Caco-2 (cell line): ENCODE data around the gene CD300C. TPM values are rescaled to one million over a fixed set of nuclear protein-coding genes. Genes with fewer than 3 reads are reported as not detected.

Source experiments
- BruUV-seq: library from RNA; stranded (reverse); fragments of 400-500 nt; replicated peaks from 2 replicates; lab custom pipeline; 2021; lab: Mats Ljungman, UMichigan
- CTCF ChIA-PET: fragments of 300-600 bp; sonication (Branson Sonifier 250); formaldehyde crosslinking; loops from one replicate; lab custom pipeline; 2022; ENCODE audit warnings: antibody characterized with exemption; lab: Charles Lee
- POLR2A ChIA-PET: fragments of 300-600 bp; sonication (Branson Sonifier 250); formaldehyde crosslinking; loops from one replicate; lab custom pipeline; 2022; ENCODE audit warnings: antibody characterized with exemption; lab: Charles Lee
- DNase-seq, 2 experiments: peaks; one replicate each; pipeline versions ENCODE4 v3.0.0 to v3.0.0-alpha.2; 2020 to 2022
- H3K27me3 ChIP-seq: replicated peaks from 2 replicates; pipeline ENCODE4 v1.6.0; 2011; ENCODE audit warnings: low read length; ENCODE audit not compliant: control insufficient read depth, insufficient read depth
- H3K36me3 ChIP-seq: 2 replicates; pipeline ENCODE4 v1.5.1; 2011; ENCODE audit warnings: low read length; ENCODE audit not compliant: control insufficient read depth, insufficient read depth
- H3K4me1 ChIP-seq: fragments of 250-450 bp; sonication (Bioruptor Pico); 2 replicates; pipeline ENCODE4 v1.5.1; 2020; ENCODE audit warnings: mild to moderate bottlenecking
- H3K4me3 ChIP-seq: 2 replicates; pipeline ENCODE4 v1.5.1; 2011; ENCODE audit warnings: low read depth, mild to moderate bottlenecking, control low read depth, low read length
- H3K9me3 ChIP-seq: fragments of 250-450 bp; sonication (Bioruptor Pico); 2 replicates; pipeline ENCODE4 v1.5.1; 2020; ENCODE audit warnings: mild to moderate bottlenecking, moderate library complexity
- H3K27ac Mint-ChIP-seq: one replicate; pipeline ENCODE4 v1.8.0; 2022; ENCODE audit warnings: mixed read lengths; ENCODE audit not compliant: unreplicated experiment
- H3K27me3 Mint-ChIP-seq: one replicate; pipeline ENCODE4 v1.8.0; 2022; ENCODE audit warnings: mixed read lengths; ENCODE audit not compliant: insufficient read depth, unreplicated experiment
- H3K36me3 Mint-ChIP-seq: one replicate; pipeline ENCODE4 v1.8.0; 2022; ENCODE audit warnings: mild to moderate bottlenecking, mixed read lengths; ENCODE audit not compliant: insufficient read depth, unreplicated experiment
- H3K4me1 Mint-ChIP-seq: one replicate; pipeline ENCODE4 v1.8.0; 2022; ENCODE audit warnings: low read depth, mixed read lengths; ENCODE audit not compliant: unreplicated experiment
- H3K4me3 Mint-ChIP-seq: one replicate; pipeline ENCODE4 v1.8.0; 2022; ENCODE audit warnings: mild to moderate bottlenecking, moderate library complexity, mixed read lengths; ENCODE audit not compliant: unreplicated experiment
- H3K9me3 Mint-ChIP-seq: one replicate; pipeline ENCODE4 v1.8.0; 2022; ENCODE audit warnings: mixed read lengths; ENCODE audit not compliant: unreplicated experiment
- CTCF ChIP-seq, 2 experiments: fragments of 200-600 bp in 1 of 2; IDR thresholded peaks; 1 replicate in 1 of 2; 2 replicates in 1 of 2; pipeline versions ENCODE4 v1.5.1 to v1.8.0; 2011 to 2022; ENCODE audit warnings: antibody characterized with exemption in 1 of 2, control low read depth in 1 of 2, inconsistent platforms in 1 of 2, low read depth in 1 of 2, low read length in 1 of 2, mild to moderate bottlenecking in 1 of 2, moderate library complexity in 1 of 2; ENCODE audit not compliant: insufficient read depth in 1 of 2, severe bottlenecking in 1 of 2, unreplicated experiment in 1 of 2
- intact Hi-C: fragments of 100-400 bp; cut with micrococcal nuclease; formaldehyde crosslinking; loops from one replicate; pipeline ENCODE4 v1.10.0; 2022; ENCODE audit not compliant: unreplicated experiment
- total RNA-seq: library from RNA; stranded (reverse); gene quantifications from 2 replicates; pipeline ENCODE4 v1.2.3, GENCODE V29; 2022

CD300C gene
- total RNA-seq, 1 experiment from 2014 or later = not detected

GRCh38 chr17:74525465-74525725 lies 20.5 kb downstream of the CD300C start:
- no peaks in the 10 kb centered on the region for H3K4me1 Mint-ChIP-seq
- Histone ChIP-seq H3K9me3 (no peaks in the 10 kb centered on the region), H3K27me3 (peaks cover 1% of the 10 kb centered on the region; the same call in 1 of the 2 replicates), H3K4me3 (no peak overlapping the region), H3K4me1 (no peaks in the 10 kb centered on the region), H3K36me3 (no peaks in the 10 kb centered on the region)
- H3K4me3 Mint-ChIP-seq = no peak overlapping the region
- BruUV-seq = no TSS peak
- peaks cover 28% of the 10 kb centered on the region for H3K27me3 Mint-ChIP-seq
- intact Hi-C loops = no loop called here
- TF ChIP-seq CTCF (IDR thresholded peaks at IDR 0.05; ENCODE audit: insufficient read depth in 1 of 2, low read depth in 1 of 2, low read length in 1 of 2, severe bottlenecking in 1 of 2, unreplicated experiment in 1 of 2) = no peak
- ChIA-PET CTCF (interaction anchor here (0.6 kb wide), 1 partner anchor 196 kb away, joined by 3 read pairs; no protein-coding TSS in a partner anchor), POLR2A (no interaction called here)
- H3K27ac Mint-ChIP-seq = no peak overlapping the region
- no peak for DNase-seq
- no peaks in the 10 kb centered on the region for H3K9me3 Mint-ChIP-seq
- H3K36me3 Mint-ChIP-seq = no peaks in the 10 kb centered on the region

- BruUV-seq = no TSS peak
- Histone ChIP-seq H3K9me3 (no peaks in the 10 kb centered on the region), H3K4me1 (no peaks in the 10 kb centered on the region), H3K4me3 (no peak overlapping the region), H3K27me3 (peaks cover 1% of the 10 kb centered on the region; the same call in 1 of the 2 replicates), H3K36me3 (no peaks in the 10 kb centered on the region)
- no peaks in the 10 kb centered on the region for H3K9me3 Mint-ChIP-seq
- no peak for TF ChIP-seq CTCF (IDR thresholded peaks at IDR 0.05; ENCODE audit: insufficient read depth in 1 of 2, low read depth in 1 of 2, low read length in 1 of 2, severe bottlenecking in 1 of 2, unreplicated experiment in 1 of 2)
- CTCF ChIA-PET = interaction anchor here (0.6 kb wide), 1 partner anchor 68 kb away, joined by 3 read pairs; no protein-coding TSS in a partner anchor
- DNase-seq = no peak
- intact Hi-C loops = no loop called here
- POLR2A ChIA-PET = no interaction called here
- H3K27ac Mint-ChIP-seq = no peak overlapping the region
- H3K36me3 Mint-ChIP-seq = no peaks in the 10 kb centered on the region
- H3K4me3 Mint-ChIP-seq = no peak overlapping the region
- H3K27me3 Mint-ChIP-seq = peaks cover 25% of the 10 kb centered on the region
- no peaks in the 10 kb centered on the region for H3K4me1 Mint-ChIP-seq
Observed at GRCh38 chr17:74524653-74525464, 21.1 kb downstream of the CD300C start.

- no TSS peak for BruUV-seq
- no peak for DNase-seq
- peaks cover 22% of the 10 kb centered on the region for H3K27me3 Mint-ChIP-seq
- no peak for TF ChIP-seq CTCF (IDR thresholded peaks at IDR 0.05; ENCODE audit: insufficient read depth in 1 of 2, low read depth in 1 of 2, low read length in 1 of 2, severe bottlenecking in 1 of 2, unreplicated experiment in 1 of 2)
- peaks cover 1% of the 10 kb centered on the region; the same call in 1 of the 2 replicates for H3K27me3 ChIP-seq
- H3K9me3 Mint-ChIP-seq = peaks cover 15% of the 10 kb centered on the region
- H3K27ac Mint-ChIP-seq = no peak overlapping the region
- POLR2A ChIA-PET = no interaction called here
- H3K9me3 ChIP-seq = peaks cover 8% of the 10 kb centered on the region; the same call in 1 of the 2 replicates
- no peaks in the 10 kb centered on the region for H3K36me3 ChIP-seq
- H3K4me1 ChIP-seq = no peaks in the 10 kb centered on the region
- no peaks in the 10 kb centered on the region for H3K4me1 Mint-ChIP-seq
- CTCF ChIA-PET = no interaction called here
- H3K4me3 ChIP-seq = no peak overlapping the region
- no peaks in the 10 kb centered on the region for H3K36me3 Mint-ChIP-seq
- H3K4me3 Mint-ChIP-seq = no peak overlapping the region
- intact Hi-C loops = no loop called here
Observed at GRCh38 chr17:74523308-74523707, 22.6 kb downstream of the CD300C start.
